Upper lobe of left lung (tissue), 6 donors: ENCODE measurements around the gene P4HA3. TPM values are rescaled to one million over a fixed set of nuclear protein-coding genes. Genes with fewer than 3 reads are reported as not detected.
"Not testable (repeated sequence)": the region's sequence is repeated elsewhere in the genome, so short reads cannot be mapped to it uniquely, and the experiment has no call there.

Source experiments
- ATAC-seq, 2 donors: fragments of 200-7000 bp; cut with Tn5 transposase; one replicate each; pipeline ENCODE4 v1.9.1; 2022; ENCODE audit warnings: mild to moderate bottlenecking in 2 of 2, moderate library complexity in 2 of 2; ENCODE audit not compliant: low FRiP score in 2 of 2
- DNase-seq, 2 donors: peaks; one replicate each; pipeline ENCODE4 v3.0.0-alpha.2; 2019 to 2020
- H3K27ac ChIP-seq, 4 donors: fragments of 200-600 bp; sonication (generic); one replicate each; pipeline ENCODE4 v1.5.1; 2016 to 2019
- H3K27me3 ChIP-seq, 4 donors: fragments of 200-600 bp; sonication (generic); one replicate each; pipeline ENCODE4 v1.5.1; 2017 to 2019
- H3K36me3 ChIP-seq, 4 donors: fragments of 200-600 bp; sonication (generic); one replicate each; pipeline ENCODE4 v1.5.1; 2016 to 2019
- H3K4me1 ChIP-seq, 4 donors: fragments of 200-600 bp; sonication (generic); one replicate each; pipeline ENCODE4 v1.5.1; 2018 to 2019
- H3K4me3 ChIP-seq, 4 donors: fragments of 200-600 bp; sonication (generic); one replicate each; pipeline ENCODE4 v1.5.1; 2017 to 2019; ENCODE audit warnings: mild to moderate bottlenecking in 2 of 4, moderate library complexity in 1 of 4
- H3K9me3 ChIP-seq, 4 donors: fragments of 200-600 bp; sonication (generic); one replicate each; pipeline ENCODE4 v1.5.1; 2018 to 2019
- CTCF ChIP-seq, 6 experiments: fragments of 450-650 bp in 4 of 6; fragments of 200-600 bp in 2 of 6; sonication (generic) in 2 of 6; IDR thresholded peaks; one replicate each; pipeline ENCODE4 v1.5.1; 2016 to 2019; ENCODE audit warnings: antibody characterized with exemption in 6 of 6
- EP300 ChIP-seq, 4 donors: sonication (generic); formaldehyde crosslinking; IDR thresholded peaks; one replicate each; pipeline ENCODE4 v1.5.1; 2017; ENCODE audit warnings: antibody characterized with exemption in 4 of 4, control low read depth in 2 of 4
- POLR2A ChIP-seq, 4 donors: fragments of 450-650 bp; IDR thresholded peaks; one replicate each; pipeline ENCODE4 v1.5.1; 2016 to 2017; ENCODE audit warnings: antibody characterized with exemption in 4 of 4, mild to moderate bottlenecking in 2 of 4
- POLR2AphosphoS5 ChIP-seq, 2 donors: sonication (generic); formaldehyde crosslinking; IDR thresholded peaks; one replicate each; pipeline ENCODE4 v1.5.1; 2017; ENCODE audit warnings: antibody characterized with exemption in 2 of 2
- WGBS, 2 donors: methylation state at CpG; one replicate each; pipeline ENCODE4 v1.1.5; 2017 to 2018; 5-methylcytosine and 5-hydroxymethylcytosine counted together
- total RNA-seq, 6 donors: library from RNA; depleted of rRNA in 4 of 6; stranded (reverse); fragments of >200 nt in 4 of 6; gene quantifications; one replicate each; pipeline versions ENCODE4 v1.1.0 to v1.2.1, GENCODE V29; 2016 to 2021
- donor health status: DM: no; HTN: no; CAD: no; lungs with moderate emphysema.
- donor health status: DM: no; HTN: yes; CAD: no; lungs with severe emphysema.

P4HA3 gene
- total RNA-seq, 6 donors from 2014 or later: 0.22 to 1.6 (median 0.64) TPM; not detected in 2

DNA sequence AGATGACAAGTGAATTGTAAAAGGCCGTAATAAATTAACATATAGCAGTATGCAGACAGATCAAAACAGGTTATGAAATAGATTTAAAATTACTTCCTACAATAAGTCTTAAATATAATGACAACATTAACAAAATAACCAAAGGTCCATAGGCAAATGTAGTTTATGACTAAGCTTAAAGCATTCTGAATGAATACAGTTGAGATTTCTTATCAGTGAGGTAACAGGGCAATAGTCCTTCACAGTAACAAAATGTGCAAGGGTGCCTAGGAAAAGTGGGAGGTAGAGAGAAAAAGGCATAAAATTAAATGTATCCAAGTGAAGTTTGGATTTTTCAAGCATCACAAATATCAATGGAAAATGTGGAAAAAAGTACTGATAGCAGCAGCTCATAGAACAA, 20.9 kb upstream of the P4HA3 start:
- Histone ChIP-seq H3K4me1 (peaks cover 0 to 3% (median 0%) of the 10 kb centered on the region in 4 donors), H3K27me3 (no peaks in the 10 kb centered on the region), H3K4me3 (no peak overlapping the region), H3K9me3 (no peaks in the 10 kb centered on the region), H3K36me3 (peaks cover 0 to 7% (median 0%) of the 10 kb centered on the region in 4 donors), H3K27ac (no peak overlapping the region)
- DNase-seq: no peak
- ATAC-seq: no peak
- 98 to 100% methylated on average over 1 of the region's 1 CpG for WGBS, 2 donors
- no peak for TF ChIP-seq EP300 (IDR thresholded peaks at IDR 0.05)
- no peak for TF ChIP-seq CTCF (IDR thresholded peaks at IDR 0.05)
- no peak for TF ChIP-seq POLR2AphosphoS5 (IDR thresholded peaks at IDR 0.05)
- no peak for TF ChIP-seq POLR2A (IDR thresholded peaks at IDR 0.05)

GRCh38 chr11:74331000-74331399, 19.6 kb upstream of the P4HA3 start:
- not testable (repeated sequence) for H3K27ac ChIP-seq, DNase-seq, H3K4me3 ChIP-seq, H3K36me3 ChIP-seq, H3K4me1 ChIP-seq, H3K9me3 ChIP-seq, H3K27me3 ChIP-seq, ATAC-seq
- 73 to 87% methylated on average over 6 of the region's 6 CpGs for WGBS, 2 donors

DNA sequence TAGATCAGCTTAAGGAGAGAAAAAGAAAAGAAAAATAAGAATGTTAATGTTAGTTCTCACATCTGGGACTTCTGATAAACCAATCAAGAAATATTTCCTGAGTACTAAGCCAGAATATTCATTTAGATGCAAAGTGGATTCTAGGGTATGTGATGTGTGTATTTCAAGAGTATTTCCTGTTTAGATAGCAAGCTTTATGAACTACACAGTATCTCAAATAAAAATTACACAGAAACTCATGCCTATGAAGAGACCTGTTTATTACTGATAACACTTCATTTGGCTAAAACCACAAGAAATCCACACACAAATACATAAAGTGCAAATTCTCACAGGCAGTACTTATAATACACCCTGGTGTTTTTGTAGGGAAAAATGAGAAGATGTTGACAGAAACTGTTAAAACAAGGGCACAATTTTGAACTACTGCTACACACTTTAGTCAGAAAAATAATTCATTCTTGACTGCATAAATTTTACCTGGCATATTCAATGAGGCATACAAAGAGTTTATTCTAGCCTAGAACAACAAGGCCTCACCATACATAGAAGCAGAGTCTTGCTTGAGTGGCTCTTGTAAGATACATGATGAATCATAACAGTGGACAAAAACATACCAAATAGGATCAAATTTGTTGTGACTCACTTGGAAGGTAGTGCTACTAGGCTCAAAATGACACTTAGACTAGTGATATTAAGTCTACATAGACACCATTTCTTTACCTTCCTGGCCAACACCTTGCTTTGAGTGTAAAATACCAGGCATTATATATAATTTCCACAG, 18.8 kb upstream of the P4HA3 start:
- no peak for ATAC-seq
- DNase-seq: no peak
- H3K4me3 ChIP-seq: no peak overlapping the region
- H3K4me1 ChIP-seq: peaks cover 8 to 14% (median 11%) of the 10 kb centered on the region in 4 donors
- H3K27ac ChIP-seq: peak overlapping the region in 1 of 4 donors; percentile 42
- H3K27me3 ChIP-seq: no peaks in the 10 kb centered on the region
- TF ChIP-seq POLR2A (IDR thresholded peaks at IDR 0.05): no peak
- TF ChIP-seq EP300 (IDR thresholded peaks at IDR 0.05): no peak
- no peak for TF ChIP-seq CTCF (IDR thresholded peaks at IDR 0.05)
- no peak for TF ChIP-seq POLR2AphosphoS5 (IDR thresholded peaks at IDR 0.05)
- H3K9me3 ChIP-seq: no peaks in the 10 kb centered on the region
- no peaks in the 10 kb centered on the region for H3K36me3 ChIP-seq

DNA sequence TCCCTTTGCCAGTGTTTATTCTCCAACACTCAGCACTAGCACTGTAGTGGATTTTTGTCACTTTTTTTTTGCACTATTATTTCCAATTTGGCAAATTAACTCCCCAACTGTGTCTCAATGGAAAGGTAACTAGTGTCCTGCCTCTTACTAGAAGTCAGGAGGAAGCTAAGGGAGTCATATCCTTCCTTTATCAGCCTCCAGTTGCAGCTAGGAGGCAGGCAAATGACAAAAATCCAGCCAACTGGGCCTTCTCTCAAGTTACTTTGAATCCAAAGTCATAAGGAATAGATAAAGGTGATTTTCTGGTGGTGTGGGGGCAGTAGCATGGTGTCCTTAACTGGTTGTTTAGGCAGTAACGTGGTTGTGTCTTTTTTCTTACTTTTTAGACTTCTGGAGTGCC, 15.6 kb upstream of the P4HA3 start:
- H3K27me3 ChIP-seq: no peaks in the 10 kb centered on the region
- TF ChIP-seq POLR2A (IDR thresholded peaks at IDR 0.05) (no peak), POLR2AphosphoS5 (IDR thresholded peaks at IDR 0.05) (no peak), EP300 (IDR thresholded peaks at IDR 0.05) (no peak), CTCF (IDR thresholded peaks at IDR 0.05) (no peak)
- H3K9me3 ChIP-seq: no peaks in the 10 kb centered on the region
- 88 to 97% methylated on average over 1 of the region's 1 CpG for WGBS, 2 donors
- ATAC-seq: no peak
- H3K36me3 ChIP-seq: no peaks in the 10 kb centered on the region
- H3K27ac ChIP-seq: no peak overlapping the region
- no peak for DNase-seq
- peaks cover 10 to 19% (median 13%) of the 10 kb centered on the region in 4 donors for H3K4me1 ChIP-seq
- H3K4me3 ChIP-seq: no peak overlapping the region

DNA sequence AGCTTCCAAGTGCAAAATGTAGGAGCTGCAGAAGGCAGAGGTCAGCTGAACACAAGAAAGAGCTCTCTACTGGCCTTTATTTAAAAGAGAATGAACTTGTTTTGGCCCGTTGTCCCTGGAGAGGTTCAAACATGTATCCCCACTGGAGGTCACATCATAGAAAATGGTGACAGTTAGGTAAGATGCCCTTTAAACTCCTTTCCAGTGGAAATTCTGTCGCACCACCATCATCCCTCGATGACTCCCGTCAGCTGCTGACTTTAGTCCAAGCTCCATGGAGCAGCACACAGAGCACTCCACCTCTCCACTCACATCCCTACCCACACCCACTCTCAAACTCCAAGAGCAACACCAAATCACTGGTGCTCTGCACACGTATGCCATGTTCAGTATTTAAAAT, 15.2 kb upstream of the P4HA3 start:
- H3K27ac ChIP-seq: no peak overlapping the region
- WGBS, 2 donors: 74 to 77% methylated on average over 5 of the region's 5 CpGs
- DNase-seq (no peak), ATAC-seq (no peak)
- no peak overlapping the region for H3K4me3 ChIP-seq
- H3K4me1 ChIP-seq: peaks cover 13 to 22% (median 17%) of the 10 kb centered on the region in 4 donors
- H3K9me3 ChIP-seq: no peaks in the 10 kb centered on the region
- no peak for TF ChIP-seq CTCF (IDR thresholded peaks at IDR 0.05)
- TF ChIP-seq POLR2AphosphoS5 (IDR thresholded peaks at IDR 0.05): no peak
- TF ChIP-seq POLR2A (IDR thresholded peaks at IDR 0.05): no peak
- TF ChIP-seq EP300 (IDR thresholded peaks at IDR 0.05): no peak
- H3K36me3 ChIP-seq: no peaks in the 10 kb centered on the region
- no peaks in the 10 kb centered on the region for H3K27me3 ChIP-seq
